SK-N-SH (cell line): ENCODE data around the gene APC2. TPM values are rescaled to one million over a fixed set of nuclear protein-coding genes. Genes with fewer than 3 reads are reported as not detected.

Experiments used
- CTCF ChIA-PET: fragments of 300-600, 350-600 bp; formaldehyde crosslinking; extraction: SDS; loops from one replicate; lab custom pipeline; 2021; lab: Yijun Ruan, JAX
- POLR2A ChIA-PET: fragments of 350-600 bp; sonication (Branson Sonifier 250); formaldehyde crosslinking; extraction: SDS; loops from one replicate; lab custom pipeline; 2020; ENCODE audit warnings: antibody characterized with exemption, inconsistent platforms; lab: Yijun Ruan, JAX
- DNase-seq: peaks from one replicate; pipeline ENCODE4 v3.0.0; 2012
- H2AFZ ChIP-seq: fragments of 200-600 bp; sonication (generic); 2 replicates; pipeline ENCODE4 v1.8.1; 2016; ENCODE audit warnings: antibody characterized with exemption, mild to moderate bottlenecking, low read depth
- H3F3A ChIP-seq: fragments of 200-600 bp; sonication (generic); replicated peaks from 2 replicates; pipeline ENCODE3; 2016; ENCODE audit warnings: antibody characterized with exemption, mild to moderate bottlenecking; ENCODE audit not compliant: insufficient read depth
- H3K27ac ChIP-seq, 2 experiments: fragments of 200-500 bp in 1 of 2; fragments of 200-600 bp in 1 of 2; sonication (Bioruptor generic) in 1 of 2; sonication (generic), shearing (Covaris generic) in 1 of 2; 2 replicates each; pipeline versions ENCODE4 v1.5.1 to v1.6.1; 2014 to 2016; ENCODE audit warnings: low read depth in 2 of 2, inconsistent platforms in 1 of 2, low read length in 1 of 2, mild to moderate bottlenecking in 1 of 2, mixed read lengths in 1 of 2
- H3K27me3 ChIP-seq: fragments of 200-600 bp; sonication (generic), shearing (Covaris generic); 2 replicates; pipeline ENCODE4 v1.6.1; 2016; ENCODE audit warnings: mixed run types; ENCODE audit not compliant: insufficient read depth
- H3K36me3 ChIP-seq, 2 experiments: fragments of 200-500 bp in 1 of 2; fragments of 200-600 bp in 1 of 2; sonication (Bioruptor generic) in 1 of 2; sonication (generic) in 1 of 2; replicated peaks in 1 of 2; 2 replicates each; pipeline versions ENCODE3 to v1.5.1; 2014 to 2016; ENCODE audit warnings: low read length in 1 of 2, mild to moderate bottlenecking in 1 of 2; ENCODE audit not compliant: insufficient read depth in 2 of 2, control insufficient read depth in 1 of 2
- H3K4me1 ChIP-seq, 2 experiments: fragments of 200-500 bp in 1 of 2; fragments of 200-600 bp in 1 of 2; sonication (Bioruptor generic) in 1 of 2; sonication (generic), shearing (Covaris generic) in 1 of 2; 2 replicates each; pipeline versions ENCODE4 v1.5.1 to v1.6.1; 2014 to 2016; ENCODE audit warnings: low read depth in 1 of 2, low read length in 1 of 2, mixed run types in 1 of 2; ENCODE audit not compliant: insufficient read depth in 2 of 2, control insufficient read depth in 1 of 2
- H3K4me2 ChIP-seq: fragments of 200-600 bp; sonication (generic), shearing (Covaris generic); 2 replicates; pipeline ENCODE4 v1.6.1; 2017; ENCODE audit warnings: mixed run types
- H3K4me3 ChIP-seq, 2 experiments: fragments of 200-500 bp in 1 of 2; fragments of 200-600 bp in 1 of 2; sonication (Bioruptor generic) in 1 of 2; sonication (generic), shearing (Covaris generic) in 1 of 2; 2 replicates each; pipeline versions ENCODE4 v1.5.1 to v1.8.1; 2014 to 2016; ENCODE audit warnings: low read depth in 2 of 2, inconsistent platforms in 1 of 2, low read length in 1 of 2, mild to moderate bottlenecking in 1 of 2, mixed read lengths in 1 of 2, moderate library complexity in 1 of 2
- H3K79me2 ChIP-seq: fragments of 200-600 bp; sonication (generic); 2 replicates; pipeline ENCODE4 v1.8.1; 2017; ENCODE audit warnings: mild to moderate bottlenecking; ENCODE audit not compliant: insufficient read depth
- H3K9ac ChIP-seq: fragments of 200-600 bp; sonication (generic); 2 replicates; pipeline ENCODE4 v1.6.1; 2017; ENCODE audit warnings: mixed run types
- H3K9me2 ChIP-seq: fragments of 200-600 bp; sonication (generic); 2 replicates; pipeline ENCODE4 v1.6.1; 2017; ENCODE audit warnings: mixed run types
- H3K9me3 ChIP-seq: fragments of 200-600 bp; sonication (generic); 2 replicates; pipeline ENCODE4 v1.6.1; 2017; ENCODE audit warnings: mixed run types, mild to moderate bottlenecking, moderate library complexity
- H4K20me1 ChIP-seq: fragments of 200-600 bp; sonication (generic); 2 replicates; pipeline ENCODE4 v1.6.1; 2017; ENCODE audit warnings: mild to moderate bottlenecking, mixed run types; ENCODE audit not compliant: insufficient read depth
- CHD2 ChIP-seq: fragments of 150-350 bp; IDR thresholded peaks from 2 replicates; pipeline ENCODE4 v1.6.1; 2018; ENCODE audit warnings: low read length; ENCODE audit not compliant: partially characterized antibody
- CTCF ChIP-seq: fragments of 200-600 bp; sonication (generic); IDR thresholded peaks from 2 replicates; pipeline ENCODE4 v1.6.1; 2017; ENCODE audit warnings: antibody characterized with exemption, mild to moderate bottlenecking, moderate library complexity
- EP300 ChIP-seq, 2 experiments: IDR thresholded peaks; 2 replicates each; pipeline versions ENCODE4 v1.4.0 to v1.6.1; 2012; ENCODE audit warnings: borderline replicate concordance in 1 of 2, low read depth in 1 of 2, low read length in 1 of 2
- FOXM1 ChIP-seq: IDR thresholded peaks from 2 replicates; pipeline ENCODE4 v1.4.0; 2012; ENCODE audit warnings: low read depth, mild to moderate bottlenecking
- MAX ChIP-seq: IDR thresholded peaks from 2 replicates; pipeline ENCODE4 v1.4.0; 2012; ENCODE audit warnings: low read depth
- MEF2A ChIP-seq: IDR thresholded peaks from 2 replicates; pipeline ENCODE4 v1.4.0; 2012; ENCODE audit warnings: low read depth, borderline replicate concordance
- MXI1 ChIP-seq: IDR thresholded peaks from 2 replicates; pipeline ENCODE4 v1.6.1; 2012; ENCODE audit warnings: mild to moderate bottlenecking, low read depth, low read length, improper control_type of control experiment
- NFIC ChIP-seq: IDR thresholded peaks from 2 replicates; pipeline ENCODE4 v1.4.0; 2012; ENCODE audit warnings: borderline replicate concordance
- NRF1 ChIP-seq: IDR thresholded peaks from 2 replicates; pipeline ENCODE4 v1.6.1; 2012; ENCODE audit warnings: low read depth, mild to moderate bottlenecking, low read length
- PBX3 ChIP-seq: IDR thresholded peaks from 2 replicates; pipeline ENCODE4; 2012
- POLR2AphosphoS5 ChIP-seq: IDR thresholded peaks from 2 replicates; pipeline ENCODE4 v1.6.1; 2012; ENCODE audit warnings: low read depth, low read length
- RCOR1 ChIP-seq: fragments of 150-350 bp; IDR thresholded peaks from 2 replicates; pipeline ENCODE4 v1.6.1; 2017; ENCODE audit warnings: antibody characterized with exemption, low read length
- REST ChIP-seq: IDR thresholded peaks from 2 replicates; pipeline ENCODE4 v1.6.1; 2012; ENCODE audit warnings: mild to moderate bottlenecking, low read depth, low read length, moderate library complexity
- RXRA ChIP-seq: IDR thresholded peaks from 2 replicates; pipeline ENCODE4 v1.4.0; 2012; ENCODE audit warnings: low read depth, mild to moderate bottlenecking, borderline replicate concordance
- SMC3 ChIP-seq: IDR thresholded peaks from 2 replicates; pipeline ENCODE4 v1.6.1; 2012; ENCODE audit warnings: low read depth, low read length, improper control_type of control experiment
- TAF1 ChIP-seq: IDR thresholded peaks from 2 replicates; pipeline ENCODE4 v1.6.1; 2012; ENCODE audit warnings: low read depth, mild to moderate bottlenecking, low read length, moderate library complexity, borderline replicate concordance
- TCF12 ChIP-seq: IDR thresholded peaks from 2 replicates; pipeline ENCODE4 v1.4.0; 2012
- TEAD4 ChIP-seq: IDR thresholded peaks from 2 replicates; pipeline ENCODE4 v1.4.0; 2012; ENCODE audit warnings: mild to moderate bottlenecking, borderline replicate concordance; ENCODE audit not compliant: insufficient read depth
- WGBS: methylation state at CpG from one replicate; pipeline ENCODE4 v1.1.6; 2017; ENCODE audit warnings: low lambda C conversion rate; 5-methylcytosine and 5-hydroxymethylcytosine counted together
- polyA plus RNA-seq, 3 experiments: library from polyadenylated mRNA; depleted of rRNA; stranded (reverse); fragments of >200 nt; gene quantifications; 2 replicates each; pipeline ENCODE4 v1.2.3, GENCODE V29; 2012

The APC2 gene
- polyA plus RNA-seq, 1 of the 3 experiments (the other 2 are of a cell fraction), result 1.3 TPM

GRCh38 chr19:1457892-1458291, 8.0 kb downstream of the APC2 start:
- H3K4me3 ChIP-seq, result no peak overlapping the region
- H3K4me1 ChIP-seq, result peaks cover 0 to 4% of the 10 kb centered on the region in 2 experiments; a peak in 1 of 4 replicates
- DNase-seq, result no peak
- no peak overlapping the region for H3K9ac ChIP-seq
- H3K9me2 ChIP-seq, result no peaks in the 10 kb centered on the region
- no peak overlapping the region for H3K4me2 ChIP-seq
- peaks cover 5% of the 10 kb centered on the region; the same call in 1 of the 2 replicates for H4K20me1 ChIP-seq
- no peaks in the 10 kb centered on the region for H3K9me3 ChIP-seq
- ChIA-PET CTCF (interaction anchor here (1.4 kb wide), 1 partner anchor 14 kb away, joined by 5 read pairs; no protein-coding TSS in a partner anchor), POLR2A (no interaction called here)
- H3K36me3 ChIP-seq, result peaks cover 4 to 7% of the 10 kb centered on the region in 2 experiments
- H3K79me2 ChIP-seq, result no peaks in the 10 kb centered on the region
- H2AFZ ChIP-seq, result no peak overlapping the region
- H3K27me3 ChIP-seq, result no peaks in the 10 kb centered on the region
- TF ChIP-seq MAX (no peak), CTCF (no peak), FOXM1 (no peak), NFIC (no peak), EP300 (IDR thresholded peaks at IDR 0.05; ENCODE audit: borderline replicate concordance in 1 of 2, low read depth in 1 of 2, low read length in 1 of 2) (no peak), MEF2A (no peak), SMC3 (no peak), POLR2AphosphoS5 (no peak), PBX3 (no peak), TAF1 (no peak), TEAD4 (no peak), REST (no peak), CHD2 (no peak), NRF1 (no peak), RXRA (no peak), MXI1 (no peak), RCOR1 (no peak), TCF12 (no peak)
- H3F3A ChIP-seq, result peaks cover 10% of the 10 kb centered on the region
- WGBS, result 89% methylated on average over 5 of the region's 16 CpGs
- no peak overlapping the region for H3K27ac ChIP-seq
